Left colon (tissue), 2 donors: ENCODE data around the gene FCGR3A. TPM values are rescaled to one million over a fixed set of nuclear protein-coding genes. Genes with fewer than 3 reads are reported as not detected.
"Not testable (repeated sequence)": the region's sequence is repeated elsewhere in the genome, so short reads cannot be mapped to it uniquely, and the experiment has no call there.

Source experiments
- ATAC-seq: fragments of 200-7000 bp; cut with Tn5 transposase; one replicate; pipeline ENCODE4 v1.9.1; 2020; ENCODE audit warnings: mild to moderate bottlenecking, moderate library complexity
- DNase-seq, 2 donors: peaks; one replicate each; pipeline ENCODE4 v3.0.0-alpha.2; 2020
- intact Hi-C, 2 donors: fragments of 100-400 bp; cut with DNase I in 1 of 2; cut with micrococcal nuclease in 1 of 2; formaldehyde crosslinking; loops; one replicate each; pipeline versions ENCODE4 v1.11.2 to v1.14.0; 2022; cut with DNase I, micrococcal nuclease
- total RNA-seq, 2 donors: library from RNA; stranded (reverse); fragmentation: NEBNext Ultra II Directional; extraction: Animal tissue kit (Norgen Biotek cat#: 25700); gene quantifications; one replicate each; pipeline ENCODE4 v1.2.1, GENCODE V29; 2021
- donor health status: DM: no; HTN: no; CAD: no.
- donor health status: DM: yes; HTN: yes; CAD: no.

FCGR3A gene
- total RNA-seq, 2 donors from 2014 or later = 3.7 to 11.7 TPM

DNA sequence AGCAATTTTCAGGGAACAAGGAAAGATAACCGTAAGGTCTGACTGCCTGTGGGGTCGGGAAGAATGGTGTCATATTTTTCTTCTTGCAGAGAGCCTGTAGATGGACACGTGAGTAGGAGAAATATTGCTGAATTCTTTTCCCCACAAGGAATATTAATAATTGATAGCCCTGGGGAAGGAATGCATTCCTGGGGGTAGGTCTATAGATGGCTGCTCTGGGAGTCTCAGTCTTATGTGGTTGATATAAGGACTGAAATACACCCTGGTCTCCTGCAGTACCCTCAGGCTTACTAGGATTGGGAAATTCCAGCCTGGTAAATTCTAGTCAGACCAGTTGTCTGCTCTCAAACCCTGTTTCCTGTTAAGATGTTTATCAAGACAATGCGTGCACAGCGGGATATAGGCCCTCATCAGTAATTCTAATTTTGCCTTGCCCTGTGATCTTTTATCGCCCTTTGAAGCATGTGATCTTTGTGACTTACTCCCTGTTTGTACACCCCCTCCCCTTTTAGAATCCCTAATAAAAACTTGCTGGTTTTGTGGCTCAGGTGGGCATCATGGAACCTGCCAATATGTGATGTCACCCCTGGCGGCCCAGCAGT is 12.4 kb downstream of the FCGR3A start:
- ATAC-seq, DNase-seq, intact Hi-C loops: not testable (repeated sequence)

DNA sequence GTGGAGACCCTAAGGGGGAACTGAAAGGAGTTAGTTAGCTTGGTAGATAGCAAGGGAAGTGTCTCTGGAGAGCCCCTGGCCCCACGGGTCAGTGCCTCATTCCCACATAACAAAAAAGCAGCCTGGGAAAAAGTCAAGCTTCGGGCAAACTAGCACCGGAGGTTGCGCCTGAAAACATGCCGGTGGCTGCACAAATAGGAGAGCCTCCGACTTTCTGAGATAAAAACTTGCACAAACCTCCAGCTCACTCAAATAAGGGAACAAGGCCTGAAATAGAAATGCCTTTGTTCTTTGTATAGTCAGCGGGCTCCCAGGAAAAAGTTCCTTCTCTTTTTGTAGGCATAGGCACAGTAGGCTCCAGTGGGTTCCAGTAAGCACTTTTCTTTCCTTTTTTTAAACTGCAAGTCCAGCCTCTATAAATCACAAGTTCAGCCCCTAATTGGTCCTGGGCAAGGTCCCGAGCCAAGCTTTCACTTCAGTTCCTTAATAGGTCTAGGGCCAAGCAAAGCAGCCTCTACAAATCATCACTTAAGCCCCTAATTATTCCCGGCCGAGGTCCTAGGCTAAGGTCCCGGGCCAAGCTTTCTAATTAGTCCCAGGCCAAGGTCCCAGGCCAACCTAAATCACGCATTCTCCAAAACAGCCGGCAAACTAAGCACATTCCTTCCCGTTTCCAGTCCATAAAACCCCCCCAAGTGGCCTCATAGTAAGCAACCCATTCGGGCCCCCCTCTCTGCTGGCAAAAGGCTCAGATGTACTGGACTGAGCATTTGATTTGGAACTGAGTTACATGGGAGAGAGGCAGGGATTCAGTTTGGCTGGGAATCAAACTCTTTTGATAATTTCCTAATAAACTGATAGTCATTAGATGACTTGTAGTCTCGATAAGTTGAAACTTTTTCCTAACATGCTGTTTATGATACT is 16.7 kb downstream of the FCGR3A start:
- intact Hi-C loops, DNase-seq, ATAC-seq: not testable (repeated sequence)

DNA sequence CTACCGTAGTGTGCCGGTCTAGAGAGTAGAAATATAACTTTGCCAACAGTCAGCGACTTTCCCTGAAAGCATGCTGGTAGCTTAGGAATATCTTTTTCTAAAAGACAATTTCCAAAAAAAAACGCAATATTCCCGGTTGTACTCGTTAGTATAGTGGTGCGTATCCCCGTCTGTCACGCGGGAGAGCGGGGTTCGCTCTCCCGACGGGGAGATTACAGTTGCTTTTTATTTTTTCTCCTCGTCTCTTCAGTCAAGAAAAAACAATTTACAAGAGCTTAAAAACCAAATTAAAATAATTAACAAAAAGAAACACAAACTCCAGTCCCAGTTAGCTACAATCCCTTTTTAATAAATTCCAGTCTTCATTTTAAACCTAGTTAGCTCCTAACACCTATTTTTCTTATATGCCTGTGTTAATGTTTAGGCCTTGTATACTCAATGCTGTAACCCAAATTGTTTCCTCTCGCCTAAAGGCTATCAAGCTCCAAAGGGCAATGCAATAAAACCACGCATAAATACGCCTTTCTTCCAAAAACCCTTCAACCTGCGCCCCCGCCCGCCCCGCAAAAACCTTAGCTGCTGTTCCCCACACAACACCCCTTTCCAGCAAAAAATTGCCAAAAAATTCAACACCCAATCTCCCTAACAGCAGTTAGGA is 17.5 kb downstream of the FCGR3A start:
- ATAC-seq = no peak
- intact Hi-C loops = no loop called here

DNA sequence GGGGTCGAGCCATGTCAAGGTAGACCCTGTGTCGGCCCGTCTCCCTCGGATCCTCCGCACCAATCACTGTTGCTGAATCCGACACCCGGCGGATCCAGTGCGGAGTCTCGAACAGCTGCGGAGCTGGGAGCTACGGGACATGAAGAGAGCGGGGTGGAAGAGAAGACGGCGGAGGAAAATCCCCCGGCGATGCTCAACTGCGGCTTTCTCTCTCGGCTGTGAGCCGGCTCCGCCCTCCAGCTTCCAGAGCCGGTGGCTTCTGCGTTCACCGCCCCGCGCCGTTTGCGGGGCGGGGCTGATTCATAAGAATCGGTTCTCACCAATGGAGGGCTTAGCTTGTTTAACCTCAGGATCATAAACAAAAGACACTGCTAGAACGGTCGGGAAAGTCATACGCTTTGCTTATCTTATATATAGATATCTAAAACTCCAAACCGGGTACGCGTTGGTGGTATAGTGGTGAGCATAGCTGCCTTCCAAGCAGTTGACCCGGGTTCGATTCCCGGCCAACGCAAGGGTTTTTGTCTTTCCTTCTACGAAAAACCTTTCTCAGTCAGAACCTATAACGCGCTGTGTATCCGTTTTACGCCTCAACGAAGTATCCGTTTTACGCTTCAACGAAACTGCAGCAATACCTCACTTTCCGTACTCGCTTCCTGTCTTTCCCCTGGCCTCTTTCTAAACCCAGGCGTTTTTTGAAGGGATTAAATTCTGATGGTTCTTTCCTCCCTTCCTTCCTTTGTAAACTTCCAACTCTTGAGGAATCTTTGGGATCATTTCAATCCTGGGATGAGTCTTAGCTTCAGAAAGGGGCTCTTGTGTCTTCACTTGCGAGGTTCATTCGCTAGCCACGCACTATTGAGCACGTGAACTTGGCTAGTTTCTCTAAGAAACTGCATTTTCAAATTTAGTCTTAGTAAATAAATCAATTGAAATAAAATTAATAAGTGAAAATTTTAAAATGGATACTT is 18.7 kb downstream of the FCGR3A start:
- intact Hi-C loops = not testable (repeated sequence)
- DNase-seq (peak; percentile 73 to 87), ATAC-seq (peak; percentile 84)

More for the DNA sequence above, 17.5 kb downstream of the FCGR3A start:
- no peak for DNase-seq

DNA sequence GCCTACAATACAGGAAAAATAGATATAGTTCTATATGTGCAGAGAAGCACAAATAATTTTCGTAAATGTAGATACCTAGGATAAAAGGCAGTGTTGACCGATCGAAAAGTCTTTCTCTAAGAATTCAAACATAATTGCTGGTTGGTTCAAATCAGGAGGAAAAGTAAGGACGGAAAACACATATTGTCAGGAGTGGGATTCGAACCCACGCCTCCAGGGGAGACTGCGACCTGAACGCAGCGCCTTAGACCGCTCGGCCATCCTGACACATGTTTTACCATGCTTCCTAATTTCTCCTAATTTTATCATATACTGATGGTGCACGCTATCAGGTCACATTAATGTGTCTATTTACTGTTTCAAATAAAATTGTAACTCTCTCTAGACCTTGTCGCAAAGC is 19.5 kb downstream of the FCGR3A start:
- intact Hi-C loops = not testable (repeated sequence)

DNA sequence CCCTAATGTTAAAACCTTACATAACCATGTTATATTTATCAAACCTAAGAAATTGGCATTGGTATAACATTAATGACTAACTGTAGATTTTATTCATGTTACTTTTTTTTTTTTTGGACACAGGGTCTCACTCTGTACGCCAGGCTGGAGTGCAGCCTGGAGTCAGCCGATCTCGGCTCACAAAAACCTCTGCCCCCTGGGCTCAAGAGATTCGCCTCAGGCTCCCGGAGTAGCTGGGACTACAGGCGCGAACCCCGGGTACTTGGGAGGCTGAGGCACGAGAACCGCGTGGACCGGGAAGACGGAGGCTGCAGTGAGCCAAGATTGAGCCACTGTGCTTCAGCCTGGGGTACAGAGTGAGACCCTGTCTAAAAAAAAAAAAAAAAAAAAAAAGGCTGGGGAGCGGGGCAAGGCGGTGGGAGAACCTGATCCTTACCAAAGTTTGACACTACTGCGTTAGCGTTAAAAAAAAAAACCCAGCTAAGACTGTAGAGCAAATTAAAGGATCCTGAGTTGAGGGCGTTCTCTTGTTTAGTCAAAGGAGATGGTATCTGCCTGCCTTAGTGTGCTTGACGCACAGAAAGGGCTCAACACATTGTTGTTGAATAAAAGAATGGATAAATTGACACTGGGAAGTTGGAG is 20.0 kb downstream of the FCGR3A start:
- DNase-seq, ATAC-seq, intact Hi-C loops: not testable (repeated sequence)

More for the DNA sequence above, 19.5 kb downstream of the FCGR3A start:
- ATAC-seq = peak; percentile 67
- DNase-seq = peak in 1 of 2 donors; percentile 54

DNA sequence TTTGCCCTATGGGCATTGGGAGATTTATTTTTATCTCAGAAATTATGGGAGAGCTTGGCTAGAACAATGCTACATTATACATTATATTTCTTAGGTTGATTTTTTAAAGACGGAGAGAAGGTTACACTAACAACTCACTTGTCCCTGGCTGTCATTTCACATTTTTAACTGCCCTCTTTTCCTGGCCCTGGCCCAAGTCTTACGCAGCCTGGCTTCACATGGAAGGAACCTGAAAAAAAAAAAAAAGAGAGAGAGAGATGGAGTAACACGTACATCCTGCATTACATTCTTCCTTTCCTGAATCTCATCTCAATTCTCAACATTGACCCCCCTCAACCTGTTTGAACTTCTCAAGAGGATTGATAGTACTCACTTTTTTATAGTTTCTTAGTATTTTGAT is 21.1 kb downstream of the FCGR3A start:
- peak in 1 of 2 donors; percentile 59 for DNase-seq
- intact Hi-C loops, ATAC-seq: not testable (repeated sequence)

DNA sequence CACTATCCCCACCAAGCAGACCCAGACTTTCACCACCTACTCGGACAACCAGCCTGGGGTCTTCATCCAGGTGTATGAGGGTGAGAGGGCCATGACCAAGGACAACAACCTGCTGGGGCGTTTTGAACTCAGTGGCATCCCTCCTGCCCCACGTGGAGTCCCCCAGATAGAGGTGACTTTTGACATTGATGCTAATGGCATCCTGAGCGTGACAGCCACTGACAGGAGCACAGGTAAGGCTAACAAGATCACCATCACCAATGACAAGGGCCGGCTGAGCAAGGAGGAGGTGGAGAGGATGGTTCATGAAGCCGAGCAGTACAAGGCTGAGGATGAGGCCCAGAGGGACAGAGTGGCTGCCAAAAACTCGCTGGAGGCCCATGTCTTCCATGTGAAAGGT is 23.7 kb downstream of the FCGR3A start:
- ATAC-seq, DNase-seq, intact Hi-C loops: not testable (repeated sequence)

DNA sequence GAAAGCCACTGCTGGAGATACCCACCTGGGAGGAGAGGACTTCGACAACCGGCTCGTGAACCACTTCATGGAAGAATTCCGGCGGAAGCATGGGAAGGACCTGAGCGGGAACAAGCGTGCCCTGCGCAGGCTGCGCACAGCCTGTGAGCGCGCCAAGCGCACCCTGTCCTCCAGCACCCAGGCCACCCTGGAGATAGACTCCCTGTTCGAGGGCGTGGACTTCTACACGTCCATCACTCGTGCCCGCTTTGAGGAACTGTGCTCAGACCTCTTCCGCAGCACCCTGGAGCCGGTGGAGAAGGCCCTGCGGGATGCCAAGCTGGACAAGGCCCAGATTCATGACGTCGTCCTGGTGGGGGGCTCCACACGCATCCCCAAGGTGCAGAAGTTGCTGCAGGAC is 24.3 kb downstream of the FCGR3A start:
- intact Hi-C loops, ATAC-seq, DNase-seq: not testable (repeated sequence)

DNA sequence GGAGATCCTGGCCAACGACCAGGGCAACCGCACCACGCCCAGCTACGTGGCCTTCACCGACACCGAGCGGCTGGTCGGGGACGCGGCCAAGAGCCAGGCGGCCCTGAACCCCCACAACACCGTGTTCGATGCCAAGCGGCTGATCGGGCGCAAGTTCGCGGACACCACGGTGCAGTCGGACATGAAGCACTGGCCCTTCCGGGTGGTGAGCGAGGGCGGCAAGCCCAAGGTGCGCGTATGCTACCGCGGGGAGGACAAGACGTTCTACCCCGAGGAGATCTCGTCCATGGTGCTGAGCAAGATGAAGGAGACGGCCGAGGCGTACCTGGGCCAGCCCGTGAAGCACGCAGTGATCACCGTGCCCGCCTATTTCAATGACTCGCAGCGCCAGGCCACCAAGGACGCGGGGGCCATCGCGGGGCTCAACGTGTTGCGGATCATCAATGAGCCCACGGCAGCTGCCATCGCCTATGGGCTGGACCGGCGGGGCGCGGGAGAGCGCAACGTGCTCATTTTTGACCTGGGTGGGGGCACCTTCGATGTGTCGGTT is 24.8 kb downstream of the FCGR3A start:
- DNase-seq, intact Hi-C loops: not testable (repeated sequence)
- peak; percentile 67 for ATAC-seq

DNA sequence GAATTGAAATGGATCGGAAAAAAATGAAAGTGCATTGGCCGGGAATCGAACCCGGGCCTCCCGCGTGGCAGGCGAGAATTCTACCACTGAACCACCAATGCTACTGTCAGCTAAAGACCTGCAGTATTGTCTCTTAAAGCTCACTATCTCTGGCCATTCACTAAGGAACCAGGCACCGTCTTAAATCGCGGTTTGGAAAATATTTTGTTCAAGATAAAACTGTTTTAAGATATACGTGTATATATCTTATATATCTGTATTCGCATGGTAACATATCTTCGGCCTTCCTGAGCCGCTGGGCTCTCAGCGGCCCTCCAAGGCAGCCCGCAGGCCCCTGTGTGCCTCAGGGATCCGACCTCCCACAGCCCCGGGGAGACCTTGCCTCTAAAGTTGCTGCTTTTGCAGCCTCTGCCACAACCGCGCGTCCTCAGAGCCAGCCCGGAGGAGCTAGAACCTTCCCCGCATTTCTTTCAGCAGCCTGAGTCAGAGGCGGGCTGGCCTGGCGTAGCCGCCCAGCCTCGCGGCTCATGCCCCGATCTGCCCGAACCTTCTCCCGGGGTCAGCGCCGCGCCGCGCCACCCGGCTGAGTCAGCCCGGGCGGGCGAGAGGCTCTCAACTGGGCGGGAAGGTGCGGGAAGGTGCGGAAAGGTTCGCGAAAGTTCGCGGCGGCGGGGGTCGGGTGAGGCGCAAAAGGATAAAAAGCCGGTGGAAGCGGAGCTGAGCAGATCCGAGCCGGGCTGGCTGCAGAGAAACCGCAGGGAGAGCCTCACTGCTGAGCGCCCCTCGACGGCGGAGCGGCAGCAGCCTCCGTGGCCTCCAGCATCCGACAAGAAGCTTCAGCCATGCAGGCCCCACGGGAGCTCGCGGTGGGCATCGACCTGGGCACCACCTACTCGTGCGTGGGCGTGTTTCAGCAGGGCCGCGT is 25.5 kb downstream of the FCGR3A start, which contains the start of gene HSPA6:
TSS of gene HSPA6 (plus strand) at position 724 of the 925 bp plus-strand sequence. CDS start at position 843, 119 bp downstream.
- ATAC-seq = peak; percentile 80

DNA sequence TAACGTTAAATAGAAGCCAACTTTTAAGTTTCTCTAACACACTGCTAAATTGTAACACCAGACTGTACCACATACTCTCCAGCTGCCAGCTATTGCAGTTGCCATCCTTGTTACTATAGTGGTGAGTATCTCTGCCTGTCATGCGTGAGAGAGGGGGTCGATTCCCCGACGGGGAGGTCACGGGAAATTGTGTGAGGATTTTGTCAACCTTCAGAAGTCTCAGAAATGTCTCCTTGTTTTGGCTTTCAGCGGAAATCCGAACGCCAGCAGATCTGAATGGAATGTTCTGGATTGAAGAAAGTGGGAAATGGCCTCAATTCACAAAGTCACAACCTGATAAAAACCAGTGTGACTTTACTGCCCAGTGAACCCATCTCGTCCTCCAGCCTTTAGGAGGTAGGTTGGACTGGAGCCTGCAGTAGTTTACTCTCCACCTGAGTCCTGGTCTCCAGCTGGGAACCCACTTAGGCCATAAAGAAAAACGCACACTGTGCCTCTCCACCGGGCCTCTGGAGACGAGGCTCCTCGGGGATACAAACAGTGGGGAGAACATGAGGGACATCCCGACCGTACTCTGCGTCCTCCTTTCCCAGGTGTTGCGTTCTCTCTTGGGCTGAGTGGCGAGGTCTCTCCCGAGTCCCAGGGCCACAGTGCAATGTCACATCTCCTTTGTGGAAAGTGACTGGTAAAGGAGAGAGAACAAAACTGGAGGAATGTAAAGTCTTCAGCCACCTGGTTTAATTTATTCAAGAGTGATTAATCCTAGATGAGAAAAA is 26.4 kb downstream of the FCGR3A start:
- DNase-seq, intact Hi-C loops: not testable (repeated sequence)
- ATAC-seq = peak; percentile 13

More for the DNA sequence above, 25.5 kb downstream of the FCGR3A start, which contains the start of gene HSPA6:
- intact Hi-C loops = not testable (repeated sequence)
- DNase-seq = peak in 1 of 2 donors; percentile 58

DNA sequence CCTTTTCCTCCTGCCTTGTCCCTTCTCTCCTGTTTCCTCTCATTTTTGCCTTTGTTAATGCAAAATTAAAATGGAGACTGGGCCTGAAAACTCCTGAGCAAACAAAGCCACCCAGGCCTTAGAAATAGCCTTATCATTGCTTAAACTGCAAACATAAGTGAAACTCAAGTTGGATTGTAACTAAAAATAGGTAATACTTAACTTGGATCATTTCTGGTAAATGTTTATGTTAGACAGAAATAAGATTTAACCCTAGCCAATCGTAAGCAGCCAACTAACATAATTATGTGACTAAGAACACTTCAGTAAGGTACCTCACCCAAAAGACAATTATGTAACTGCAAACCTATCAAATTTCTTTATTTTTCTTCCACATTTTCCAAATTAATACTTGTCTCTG is 35.7 kb downstream of the FCGR3A start:
- intact Hi-C loops, ATAC-seq, DNase-seq: not testable (repeated sequence)

DNA sequence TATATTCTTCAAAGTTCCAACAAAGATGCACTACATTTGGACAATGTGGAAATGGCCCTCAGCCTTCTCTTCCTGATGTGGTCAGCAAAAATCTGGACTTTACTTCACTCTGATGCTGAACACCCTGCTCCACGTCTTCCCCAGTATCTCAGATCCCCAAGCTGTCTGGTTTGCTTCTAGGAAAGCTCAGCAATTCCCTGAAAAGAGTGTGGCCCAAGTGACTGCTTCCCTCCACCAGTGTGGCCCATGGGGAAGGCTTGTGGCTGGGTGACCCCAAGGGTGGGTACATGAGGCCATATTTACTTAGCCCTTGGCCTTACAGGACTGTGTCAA is 36.2 kb downstream of the FCGR3A start:
- ATAC-seq = peak; percentile 9
- intact Hi-C loops, DNase-seq: not testable (repeated sequence)

DNA sequence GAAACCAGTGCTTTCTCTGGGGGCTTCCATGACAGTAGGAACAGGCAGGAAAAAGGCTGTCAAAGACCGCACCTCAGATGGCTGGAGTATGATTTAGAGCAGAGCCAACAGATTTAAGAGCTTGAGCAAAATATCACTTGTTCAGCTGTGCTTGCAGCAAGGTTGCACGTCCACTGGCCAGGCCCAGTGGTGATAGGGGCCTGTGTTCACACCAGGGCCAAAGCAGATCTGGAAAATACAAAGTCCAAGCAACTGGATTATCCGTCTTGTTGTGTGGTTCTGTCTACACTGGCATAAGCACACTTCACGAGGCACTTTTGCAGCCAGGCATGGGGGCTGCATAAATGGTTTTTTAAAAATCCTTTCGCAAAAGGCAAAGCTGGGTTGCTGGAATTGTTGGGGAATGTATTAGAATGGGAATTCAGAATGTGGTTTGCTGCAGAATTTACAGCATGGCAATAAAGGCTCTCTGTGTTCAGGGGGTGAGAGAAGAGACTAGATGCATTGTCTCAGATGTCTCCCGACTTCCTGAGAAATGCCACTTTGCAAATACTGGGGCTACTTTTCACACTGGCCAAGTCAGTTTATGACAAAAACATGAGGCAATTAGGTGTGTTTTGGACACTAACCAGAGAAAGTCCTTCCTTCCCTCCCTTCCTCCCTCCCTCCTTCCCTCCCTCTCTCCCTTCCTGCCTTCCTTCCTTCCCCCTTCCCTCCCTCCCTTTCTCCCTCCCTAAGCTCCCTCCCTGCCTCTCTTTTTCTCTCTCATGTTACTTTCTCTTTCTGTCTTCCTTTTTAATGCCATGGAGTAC is 36.8 kb downstream of the FCGR3A start:
- DNase-seq = not testable (repeated sequence)
- ATAC-seq = peak; percentile 42

More for the DNA sequence above, 36.8 kb downstream of the FCGR3A start:
- intact Hi-C loops = not testable (repeated sequence)
